D721Med (cell line): ENCODE results near the gene PRKCQ.

ENCODE experiments used
- DNase-seq: peaks from one replicate; pipeline ENCODE4 v3.0.0; 2011; ENCODE audit warnings: low spot score; ENCODE audit not compliant: insufficient read length
- FAIRE-seq: peaks from 2 replicates; lab custom pipeline; 2011; peaks lifted over from hg19 to GRCh38; lab: Jason Lieb, UNC
- CTCF ChIP-seq: IDR thresholded peaks from 2 replicates; pipeline ENCODE4 v1.5.1; 2012; ENCODE audit warnings: mild to moderate bottlenecking, control low read depth; ENCODE audit not compliant: insufficient read depth; ENCODE audit errors: missing control alignments

PRKCQ gene

GRCh38 chr10:6427357-6427959 is 152.6 kb downstream of the PRKCQ start:
- no peak for TF ChIP-seq CTCF
- no peak for DNase-seq
- no peak for FAIRE-seq

GRCh38 chr10:6426317-6426716 is 153.8 kb downstream of the PRKCQ start:
- no peak for TF ChIP-seq CTCF
- FAIRE-seq (no peak), DNase-seq (no peak)

- FAIRE-seq (no peak), DNase-seq (no peak)
- TF ChIP-seq CTCF, result no peak
These were observed 156.5 kb downstream of the PRKCQ start for GRCh38 chr10:6423413-6424170.

GRCh38 chr10:6423004-6423403 is 157.1 kb downstream of the PRKCQ start:
- TF ChIP-seq CTCF, result no peak
- DNase-seq, result no peak
- FAIRE-seq, result no peak

- DNase-seq (no peak), FAIRE-seq (no peak)
- no peak for TF ChIP-seq CTCF
These were observed 161.4 kb downstream of the PRKCQ start for GRCh38 chr10:6418613-6419216.

- FAIRE-seq (no peak), DNase-seq (no peak)
- no peak for TF ChIP-seq CTCF
These were observed 161.9 kb downstream of the PRKCQ start for GRCh38 chr10:6418167-6418566.
